Stomach (tissue), 4 donors: Measurements from ENCODE around the gene UNC93A.

Experiments
- CTCF ChIP-seq, 7 experiments: fragments of 450-650 bp in 4 of 7; fragments of 200-600 bp in 3 of 7; sonication (generic) in 3 of 7; IDR thresholded peaks; one replicate each; pipeline ENCODE4 v1.5.1; 2016 to 2019; ENCODE audit warnings: antibody characterized with exemption in 7 of 7, control low read depth in 2 of 7, mild to moderate bottlenecking in 1 of 7
- EP300 ChIP-seq: sonication (generic); formaldehyde crosslinking; IDR thresholded peaks from one replicate; pipeline ENCODE4 v1.6.1; 2017; ENCODE audit warnings: antibody characterized with exemption
- POLR2A ChIP-seq, 4 donors: fragments of 450-650 bp; IDR thresholded peaks; one replicate each; pipeline ENCODE4 v1.6.1; 2016; ENCODE audit warnings: antibody characterized with exemption in 4 of 4, control low read depth in 2 of 4, mild to moderate bottlenecking in 1 of 4, moderate library complexity in 1 of 4
- POLR2AphosphoS5 ChIP-seq, 3 donors: sonication (generic); formaldehyde crosslinking; IDR thresholded peaks; one replicate each; pipeline ENCODE4 v1.6.1; 2016; ENCODE audit warnings: antibody characterized with exemption in 3 of 3

DNA sequence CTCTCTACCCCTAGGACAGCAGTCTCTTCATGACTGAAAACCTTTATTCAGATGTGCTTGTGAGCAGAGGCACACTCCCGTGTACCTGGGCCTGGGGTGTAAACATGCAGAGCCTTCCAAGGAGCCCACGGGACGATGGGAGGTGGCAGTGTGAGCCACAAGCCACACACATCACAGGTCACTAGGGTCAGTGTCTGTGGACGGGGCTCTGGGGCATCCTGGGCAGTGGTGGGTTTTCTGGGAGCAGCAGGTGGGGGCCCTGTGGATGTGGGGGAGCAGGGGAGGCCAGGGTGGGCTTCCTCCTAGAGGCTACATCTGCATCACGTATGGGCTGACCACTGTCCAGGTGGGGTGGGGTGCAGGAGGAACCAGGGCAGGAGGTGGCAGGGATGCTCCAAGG, 17.1 kb downstream of the UNC93A start:
- TF ChIP-seq POLR2A (IDR thresholded peaks at IDR 0.05) (no peak), CTCF (IDR thresholded peaks at IDR 0.05) (no peak), POLR2AphosphoS5 (IDR thresholded peaks at IDR 0.05) (no peak), EP300 (no peak)
